ENCODE data around the gene KCNK17. TPM values are rescaled to one million over a fixed set of nuclear protein-coding genes. Genes with fewer than 3 reads are reported as not detected.
A peak's percentile ranks its signal among the peaks of the same experiment; 100 is the strongest.

KCNK17 gene
- total RNA-seq, 1 donor from 2014 or later = 3.7 TPM

GRCh38 chr6:39300739-39301138 lies 13.5 kb downstream of the KCNK17 start:
- no peak overlapping the region for H3K27ac ChIP-seq
- no peaks in the 10 kb centered on the region for H3K9me3 ChIP-seq
- H3K4me1 ChIP-seq = peaks cover 10% of the 10 kb centered on the region
- no peaks in the 10 kb centered on the region for H3K36me3 ChIP-seq
- ATAC-seq (no peak), DNase-seq (no peak)
- no peak overlapping the region for H3K4me3 ChIP-seq
- TF ChIP-seq, protein P1, sequence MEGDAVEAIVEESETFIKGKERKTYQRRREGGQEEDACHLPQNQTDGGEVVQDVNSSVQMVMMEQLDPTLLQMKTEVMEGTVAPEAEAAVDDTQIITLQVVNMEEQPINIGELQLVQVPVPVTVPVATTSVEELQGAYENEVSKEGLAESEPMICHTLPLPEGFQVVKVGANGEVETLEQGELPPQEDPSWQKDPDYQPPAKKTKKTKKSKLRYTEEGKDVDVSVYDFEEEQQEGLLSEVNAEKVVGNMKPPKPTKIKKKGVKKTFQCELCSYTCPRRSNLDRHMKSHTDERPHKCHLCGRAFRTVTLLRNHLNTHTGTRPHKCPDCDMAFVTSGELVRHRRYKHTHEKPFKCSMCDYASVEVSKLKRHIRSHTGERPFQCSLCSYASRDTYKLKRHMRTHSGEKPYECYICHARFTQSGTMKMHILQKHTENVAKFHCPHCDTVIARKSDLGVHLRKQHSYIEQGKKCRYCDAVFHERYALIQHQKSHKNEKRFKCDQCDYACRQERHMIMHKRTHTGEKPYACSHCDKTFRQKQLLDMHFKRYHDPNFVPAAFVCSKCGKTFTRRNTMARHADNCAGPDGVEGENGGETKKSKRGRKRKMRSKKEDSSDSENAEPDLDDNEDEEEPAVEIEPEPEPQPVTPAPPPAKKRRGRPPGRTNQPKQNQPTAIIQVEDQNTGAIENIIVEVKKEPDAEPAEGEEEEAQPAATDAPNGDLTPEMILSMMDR (IDR thresholded peaks at IDR 0.05) = no peak
- H3K27me3 ChIP-seq = no peaks in the 10 kb centered on the region
- intact Hi-C loops (cut with DNase I) = loop anchor here (5.0 kb wide), 1 partner anchor 133 kb away; no protein-coding TSS in a partner anchor

GRCh38 chr6:39298061-39298460 lies 16.2 kb downstream of the KCNK17 start:
- TF ChIP-seq, protein P1 (IDR thresholded peaks at IDR 0.05) = no peak
- no peak overlapping the region for H3K27ac ChIP-seq
- H3K27me3 ChIP-seq = no peaks in the 10 kb centered on the region
- peaks cover 8% of the 10 kb centered on the region for H3K4me1 ChIP-seq
- intact Hi-C loops (cut with DNase I) = no loop called here
- H3K4me3 ChIP-seq = no peak overlapping the region
- ATAC-seq = peak; percentile 48
- H3K9me3 ChIP-seq = no peaks in the 10 kb centered on the region
- H3K36me3 ChIP-seq = no peaks in the 10 kb centered on the region
- DNase-seq = no peak

- DNase-seq = no peak
- TF ChIP-seq, protein P1 (IDR thresholded peaks at IDR 0.05) = no peak
- Histone ChIP-seq H3K27ac (no peak overlapping the region), H3K27me3 (no peaks in the 10 kb centered on the region), H3K4me1 (peaks cover 3% of the 10 kb centered on the region), H3K9me3 (no peaks in the 10 kb centered on the region), H3K36me3 (no peaks in the 10 kb centered on the region), H3K4me3 (no peak overlapping the region)
- intact Hi-C loops (cut with DNase I) = no loop called here
- ATAC-seq = peak; percentile 20
These were observed 17.2 kb downstream of the KCNK17 start for GRCh38 chr6:39296745-39297640.

GRCh38 chr6:39295611-39296011 lies 18.6 kb downstream of the KCNK17 start:
- Histone ChIP-seq H3K27me3 (no peaks in the 10 kb centered on the region), H3K27ac (no peak overlapping the region), H3K4me1 (peaks cover 3% of the 10 kb centered on the region), H3K36me3 (no peaks in the 10 kb centered on the region), H3K4me3 (no peak overlapping the region), H3K9me3 (no peaks in the 10 kb centered on the region)
- DNase-seq = no peak
- intact Hi-C loops (cut with DNase I) = no loop called here
- TF ChIP-seq, protein P1 (IDR thresholded peaks at IDR 0.05) = no peak
- peak; percentile 57 for ATAC-seq

- no peak for ATAC-seq
- intact Hi-C loops (cut with DNase I) = no loop called here
- H3K4me1 ChIP-seq = peaks cover 3% of the 10 kb centered on the region
These were observed 19.3 kb downstream of the KCNK17 start for GRCh38 chr6:39294899-39295298.

More at GRCh38 chr6:39294899-39295298, 19.3 kb downstream of the KCNK17 start:
- no peaks in the 10 kb centered on the region for H3K27me3 ChIP-seq
- TF ChIP-seq, protein P1 (IDR thresholded peaks at IDR 0.05) = no peak
- no peak overlapping the region for H3K27ac ChIP-seq
- no peak overlapping the region for H3K4me3 ChIP-seq
- DNase-seq = no peak
- H3K9me3 ChIP-seq = no peaks in the 10 kb centered on the region
- no peaks in the 10 kb centered on the region for H3K36me3 ChIP-seq
